ENCODE measurements around the gene SH2D5.

DNA sequence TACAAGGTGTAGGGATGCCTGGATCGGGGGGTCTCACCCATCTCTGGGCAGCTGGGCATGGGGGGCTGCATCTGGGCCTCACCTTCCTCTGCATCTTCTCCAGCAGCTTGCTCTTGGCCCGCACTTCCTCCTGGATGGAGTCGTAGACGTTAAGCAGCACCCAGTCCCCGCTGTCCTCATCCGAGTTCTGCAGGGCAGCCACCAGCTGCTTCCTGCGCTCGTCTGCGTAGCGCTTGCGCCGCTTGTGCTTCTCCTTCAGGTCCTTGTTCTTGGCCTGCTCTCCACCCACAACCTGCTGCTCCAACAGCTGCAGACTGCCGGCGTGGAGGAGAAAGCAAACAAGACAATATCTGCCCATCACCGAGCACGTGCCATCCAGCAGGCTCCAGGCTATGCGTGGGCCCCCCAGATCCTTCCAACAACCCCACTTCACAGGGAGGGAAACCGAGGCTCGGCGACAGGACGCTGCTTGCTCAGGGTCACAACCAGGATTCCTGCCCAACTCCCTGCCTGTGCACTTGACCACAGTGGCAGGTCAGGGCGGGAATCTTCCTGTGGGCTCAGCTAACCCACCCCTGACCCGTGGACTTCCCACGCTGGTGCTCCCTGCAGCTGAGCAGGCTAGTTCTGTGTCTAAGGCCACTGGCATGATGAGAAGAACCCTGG, 49.8 kb downstream of the SH2D5 start:
- TF ChIP-seq, protein P1, sequence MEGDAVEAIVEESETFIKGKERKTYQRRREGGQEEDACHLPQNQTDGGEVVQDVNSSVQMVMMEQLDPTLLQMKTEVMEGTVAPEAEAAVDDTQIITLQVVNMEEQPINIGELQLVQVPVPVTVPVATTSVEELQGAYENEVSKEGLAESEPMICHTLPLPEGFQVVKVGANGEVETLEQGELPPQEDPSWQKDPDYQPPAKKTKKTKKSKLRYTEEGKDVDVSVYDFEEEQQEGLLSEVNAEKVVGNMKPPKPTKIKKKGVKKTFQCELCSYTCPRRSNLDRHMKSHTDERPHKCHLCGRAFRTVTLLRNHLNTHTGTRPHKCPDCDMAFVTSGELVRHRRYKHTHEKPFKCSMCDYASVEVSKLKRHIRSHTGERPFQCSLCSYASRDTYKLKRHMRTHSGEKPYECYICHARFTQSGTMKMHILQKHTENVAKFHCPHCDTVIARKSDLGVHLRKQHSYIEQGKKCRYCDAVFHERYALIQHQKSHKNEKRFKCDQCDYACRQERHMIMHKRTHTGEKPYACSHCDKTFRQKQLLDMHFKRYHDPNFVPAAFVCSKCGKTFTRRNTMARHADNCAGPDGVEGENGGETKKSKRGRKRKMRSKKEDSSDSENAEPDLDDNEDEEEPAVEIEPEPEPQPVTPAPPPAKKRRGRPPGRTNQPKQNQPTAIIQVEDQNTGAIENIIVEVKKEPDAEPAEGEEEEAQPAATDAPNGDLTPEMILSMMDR (conservative IDR thresholded peaks at IDR 0.05; ENCODE audit: low read depth, low read length), result no peak
- no peak for TF ChIP-seq EZH2 (IDR thresholded peaks at IDR 0.05; ENCODE audit: borderline replicate concordance, low read depth, low read length, poor library complexity, severe bottlenecking)

Data from A673 (cell line).